GM19240 (cell line): ENCODE measurements around the gene TNK1.
"Not testable (repeated sequence)": the region's sequence is repeated elsewhere in the genome, so short reads cannot be mapped to it uniquely, and the experiment has no call there.

Experiments
- DNase-seq: peaks from one replicate; pipeline ENCODE4 v3.0.0; 2011; ENCODE audit warnings: low spot score; ENCODE audit not compliant: insufficient read length

Gene TNK1

DNA sequence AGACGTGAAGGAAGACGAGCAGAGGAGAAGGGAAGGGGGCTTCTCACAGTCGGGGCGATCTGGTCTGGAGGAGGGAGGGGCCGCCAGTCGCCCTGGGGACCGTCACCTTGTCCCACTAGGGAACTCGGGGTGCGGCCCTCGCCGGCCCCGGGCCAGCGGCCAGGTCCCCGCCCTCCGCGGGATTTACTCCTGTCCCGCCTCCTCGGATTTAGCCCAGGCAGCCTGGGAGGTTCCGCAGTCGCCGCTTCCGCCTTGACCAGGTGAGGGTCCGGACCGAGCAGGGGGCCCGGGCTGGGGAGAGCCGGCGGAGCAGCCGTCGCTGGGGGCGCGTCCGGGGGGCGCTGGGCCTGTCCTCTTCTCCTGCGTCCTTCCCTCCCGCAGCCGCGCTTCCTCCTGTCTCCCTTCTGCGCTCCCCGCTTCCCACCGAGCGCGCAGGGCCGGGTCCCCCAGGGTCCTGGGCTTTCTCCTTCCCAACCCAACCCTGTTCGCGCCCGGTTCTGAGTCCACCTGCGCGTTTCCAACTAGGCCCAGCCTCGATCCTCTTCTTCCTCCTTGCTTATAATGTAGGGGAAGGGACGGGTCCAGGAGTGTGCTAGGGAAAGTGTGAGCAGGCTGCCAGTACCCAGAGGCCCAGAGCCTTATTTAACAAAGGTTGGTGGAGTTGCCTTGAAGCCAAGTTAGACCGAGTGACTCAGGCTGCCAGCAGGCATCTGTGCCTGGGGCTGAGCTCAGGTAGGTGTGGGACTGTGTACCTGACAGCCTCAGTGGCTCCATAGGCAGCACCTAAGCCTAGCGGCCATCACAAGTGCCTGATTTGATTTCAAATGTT is at the start of gene TNK1:
TSS of gene TNK1 (plus strand) at position 235 of the 829 bp plus-strand sequence. CDS start 1,838 bp downstream, outside the sequence.
- DNase-seq, result no peak

DNA sequence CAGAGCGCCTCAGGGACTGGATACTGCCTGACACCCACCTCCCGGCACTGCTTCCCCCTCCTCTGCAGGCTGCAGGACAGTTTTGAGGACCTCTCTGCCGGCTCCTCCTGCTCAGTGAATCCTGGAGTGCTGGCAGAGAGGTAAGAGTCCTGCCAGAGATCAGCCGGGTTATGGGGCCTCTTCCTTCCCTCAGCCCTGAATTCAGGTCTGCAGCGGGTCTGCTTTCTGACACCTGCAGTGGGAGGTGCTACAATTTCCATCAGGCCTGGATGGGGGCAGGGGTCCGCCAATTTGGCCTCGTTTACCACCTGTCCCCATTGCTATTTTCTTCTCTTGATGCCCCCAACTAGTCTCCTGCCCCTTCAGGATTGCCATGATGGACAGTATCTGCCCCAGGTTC is 48.8 kb upstream of the TNK1 start:
- DNase-seq, result no peak

DNA sequence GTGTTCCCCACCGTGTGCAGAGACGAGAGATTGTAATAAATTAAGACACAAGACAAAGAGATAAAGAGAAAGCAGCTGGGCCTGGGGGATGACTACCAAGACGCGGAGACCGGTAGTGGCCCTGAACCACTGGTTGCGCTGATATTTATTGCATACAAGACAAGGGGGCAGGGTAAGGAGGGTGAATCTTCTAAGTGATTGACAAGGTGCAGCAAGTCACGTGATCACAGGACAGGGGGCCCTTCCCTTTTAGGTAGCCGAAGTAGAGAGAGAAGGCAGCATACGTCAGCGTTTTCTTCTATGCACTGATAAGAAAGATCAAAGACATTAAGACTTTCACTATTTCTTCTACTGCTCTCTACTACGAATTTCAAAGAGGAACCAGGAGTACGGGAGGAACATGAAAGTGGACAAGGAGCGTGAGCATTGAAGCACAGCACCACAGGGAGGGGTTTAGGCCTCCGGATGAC is 48.3 kb upstream of the TNK1 start:
- not testable (repeated sequence) for DNase-seq

DNA sequence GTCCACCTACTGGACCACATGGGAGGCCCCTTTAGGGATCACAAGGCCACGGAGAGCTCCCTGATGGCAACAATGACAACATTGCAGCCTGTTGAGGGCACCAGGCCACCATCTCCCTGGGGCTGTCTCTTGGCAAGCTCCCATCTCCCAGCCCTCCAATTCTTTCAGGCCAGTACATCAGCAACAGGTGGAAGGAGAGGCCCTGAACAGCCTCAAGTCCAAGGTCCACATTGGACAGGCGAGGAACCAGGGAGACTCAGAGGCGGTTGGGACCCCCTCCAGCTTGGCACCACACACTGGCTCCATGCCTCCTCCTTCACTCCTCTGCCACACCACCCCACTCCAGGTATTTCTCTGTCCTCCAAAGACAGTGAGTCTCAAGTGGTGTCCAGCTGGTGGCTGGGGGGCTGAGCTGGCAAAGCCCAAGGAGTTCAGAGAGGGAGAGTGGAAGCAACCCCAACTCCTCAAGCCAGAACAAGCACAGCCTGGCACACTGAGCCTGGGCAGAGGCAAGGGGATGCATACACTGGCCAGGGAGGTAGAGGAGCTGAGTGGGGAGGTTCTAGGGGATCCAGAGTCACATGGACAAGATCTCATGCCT is 45.9 kb upstream of the TNK1 start:
- DNase-seq, result no peak

DNA sequence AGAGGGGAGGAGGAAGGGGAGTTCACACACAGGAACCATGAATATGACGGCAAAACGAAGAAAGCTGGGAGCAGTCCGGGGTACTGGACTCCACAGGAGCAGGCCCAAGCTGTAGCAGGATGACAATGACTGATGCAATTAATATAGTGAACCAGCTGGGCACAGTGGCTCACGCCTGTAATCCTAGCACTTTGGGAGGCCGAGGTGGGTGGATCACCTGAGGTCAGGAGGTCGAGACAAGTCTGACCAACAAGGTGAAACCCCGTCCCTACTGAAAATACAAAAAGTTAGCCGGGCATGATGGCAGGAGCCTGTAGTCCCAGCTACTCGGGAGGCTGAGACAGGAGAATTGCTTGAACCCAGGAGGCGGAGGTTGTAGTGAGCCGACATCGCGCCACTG is 45.1 kb upstream of the TNK1 start:
- DNase-seq, result not testable (repeated sequence)

DNA sequence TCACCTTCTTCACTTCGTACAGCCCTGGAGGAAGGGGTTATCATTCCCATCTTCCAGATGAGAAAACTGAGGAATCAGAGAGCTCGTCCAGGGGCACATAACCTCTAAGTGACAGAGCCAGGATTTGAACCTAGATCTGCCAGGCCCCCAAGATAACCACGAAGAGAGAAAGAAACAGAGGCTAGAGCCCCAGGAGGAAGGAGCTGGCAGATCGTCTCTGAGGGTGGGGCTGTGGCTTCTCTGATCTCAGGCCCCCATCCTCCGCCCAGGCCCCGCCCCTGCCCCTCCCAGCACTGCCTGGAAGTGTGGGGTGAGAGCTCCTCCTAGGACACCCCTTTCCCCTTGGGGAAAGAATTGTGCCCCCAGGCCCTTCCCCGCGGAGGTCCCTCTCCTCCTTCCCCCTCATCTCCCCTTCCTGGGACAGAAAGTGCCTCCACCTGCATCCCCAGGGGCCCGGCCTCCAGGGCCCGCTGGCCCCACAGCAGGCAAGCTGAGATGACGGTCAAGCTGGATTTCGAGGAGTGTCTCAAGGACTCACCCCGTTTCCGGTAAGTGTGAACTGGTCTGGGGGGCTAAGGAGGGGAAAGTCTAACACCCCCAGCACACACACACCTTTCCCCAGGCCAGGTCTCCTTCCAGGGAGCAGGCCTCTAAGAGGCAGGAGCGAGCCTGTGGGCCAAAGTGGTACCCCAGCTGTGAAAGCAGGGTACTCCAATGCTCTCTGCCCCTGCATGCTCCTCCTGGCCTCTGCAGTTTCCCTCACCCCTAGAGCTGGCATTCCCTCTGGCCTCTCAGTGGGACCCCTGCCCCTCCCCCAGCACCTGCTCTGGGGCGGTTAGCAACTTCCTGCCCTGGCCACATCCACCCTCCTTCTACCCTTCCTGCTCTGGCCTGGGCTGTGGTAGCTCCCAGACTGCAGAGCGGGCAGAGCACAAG is 44.4 kb upstream of the TNK1 start, which contains the start of gene ACAP1:
TSS of gene ACAP1 (plus strand) at position 290 of the 936 bp plus-strand sequence. CDS start at position 496, 206 bp downstream.
- DNase-seq, result peak; percentile 63

DNA sequence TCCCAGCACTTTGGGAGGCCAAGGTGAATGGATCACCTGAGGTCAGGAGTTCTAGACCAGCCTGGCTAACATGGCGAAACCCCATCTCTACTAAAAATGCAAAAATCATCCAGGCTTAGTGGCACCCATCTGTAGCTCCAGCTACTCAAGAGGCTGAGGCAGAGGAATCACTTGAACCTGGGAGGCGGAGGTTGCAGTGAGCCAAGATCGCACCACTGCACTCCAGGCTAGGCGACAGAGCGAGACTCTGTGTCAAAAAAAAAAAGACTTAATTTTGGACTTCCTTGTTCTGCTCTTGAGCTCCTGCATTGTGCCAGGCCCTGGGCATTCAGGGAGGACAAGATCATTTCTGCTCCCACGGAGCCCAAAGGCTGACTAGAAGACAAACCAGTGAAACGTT is 43.3 kb upstream of the TNK1 start:
- DNase-seq, result not testable (repeated sequence)

DNA sequence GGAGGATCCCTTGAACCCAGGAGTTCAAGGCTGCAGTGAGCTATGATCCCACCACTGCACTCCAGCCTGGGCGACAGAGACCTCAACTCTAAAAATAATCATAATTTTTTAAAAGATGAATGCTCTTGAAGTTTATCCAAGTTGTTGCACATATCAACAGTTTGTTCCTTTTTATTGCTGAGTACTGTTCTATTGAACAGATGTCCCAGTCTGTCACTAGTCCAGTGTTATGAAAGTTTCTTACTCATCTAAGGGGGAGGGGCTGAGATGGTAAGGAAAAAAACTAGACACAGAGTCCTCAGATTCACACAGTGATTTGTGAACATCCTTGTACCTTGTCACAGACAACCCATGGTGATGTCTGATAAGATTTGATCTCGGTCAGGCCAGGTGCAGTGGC is 40.7 kb upstream of the TNK1 start:
- no peak for DNase-seq

DNA sequence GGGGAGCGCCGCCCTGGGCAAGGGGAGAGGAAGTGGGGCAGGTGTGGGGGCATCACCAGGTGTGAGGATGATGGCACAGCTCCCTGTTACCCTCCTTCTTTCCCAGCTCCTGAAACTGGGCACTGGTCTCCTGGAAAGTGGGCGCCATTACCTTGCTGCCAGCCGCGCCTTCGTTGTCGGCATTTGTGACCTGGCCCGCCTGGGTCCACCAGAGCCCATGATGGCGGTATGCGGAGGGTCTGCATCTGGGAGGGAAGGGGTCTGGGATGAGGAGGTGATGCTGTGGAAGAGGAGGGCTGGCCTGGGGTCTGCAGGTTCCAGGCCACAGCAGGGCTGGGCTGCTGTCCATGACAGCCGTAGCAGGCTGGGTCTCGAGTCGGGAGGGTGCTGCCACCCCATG is 39.0 kb upstream of the TNK1 start:
- DNase-seq, result no peak

DNA sequence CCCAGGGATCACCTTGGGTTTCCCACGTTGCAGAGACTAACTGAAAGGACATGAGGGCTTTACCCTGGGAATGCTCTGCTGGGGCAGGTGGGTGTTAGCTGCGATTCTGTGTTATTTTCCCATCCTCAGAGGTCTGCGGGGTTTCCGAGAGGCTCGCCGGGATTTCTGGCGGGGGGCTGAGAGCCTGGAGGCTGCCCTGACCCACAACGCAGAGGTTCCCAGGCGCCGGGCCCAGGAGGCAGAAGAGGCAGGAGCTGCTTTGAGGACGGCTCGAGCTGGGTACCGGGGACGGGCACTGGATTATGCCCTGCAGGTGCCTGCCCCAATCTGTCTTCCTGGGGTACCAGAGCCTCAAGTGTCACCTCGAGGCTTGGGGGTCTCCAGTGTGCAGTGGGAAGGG is 37.6 kb upstream of the TNK1 start:
- DNase-seq, result no peak

DNA sequence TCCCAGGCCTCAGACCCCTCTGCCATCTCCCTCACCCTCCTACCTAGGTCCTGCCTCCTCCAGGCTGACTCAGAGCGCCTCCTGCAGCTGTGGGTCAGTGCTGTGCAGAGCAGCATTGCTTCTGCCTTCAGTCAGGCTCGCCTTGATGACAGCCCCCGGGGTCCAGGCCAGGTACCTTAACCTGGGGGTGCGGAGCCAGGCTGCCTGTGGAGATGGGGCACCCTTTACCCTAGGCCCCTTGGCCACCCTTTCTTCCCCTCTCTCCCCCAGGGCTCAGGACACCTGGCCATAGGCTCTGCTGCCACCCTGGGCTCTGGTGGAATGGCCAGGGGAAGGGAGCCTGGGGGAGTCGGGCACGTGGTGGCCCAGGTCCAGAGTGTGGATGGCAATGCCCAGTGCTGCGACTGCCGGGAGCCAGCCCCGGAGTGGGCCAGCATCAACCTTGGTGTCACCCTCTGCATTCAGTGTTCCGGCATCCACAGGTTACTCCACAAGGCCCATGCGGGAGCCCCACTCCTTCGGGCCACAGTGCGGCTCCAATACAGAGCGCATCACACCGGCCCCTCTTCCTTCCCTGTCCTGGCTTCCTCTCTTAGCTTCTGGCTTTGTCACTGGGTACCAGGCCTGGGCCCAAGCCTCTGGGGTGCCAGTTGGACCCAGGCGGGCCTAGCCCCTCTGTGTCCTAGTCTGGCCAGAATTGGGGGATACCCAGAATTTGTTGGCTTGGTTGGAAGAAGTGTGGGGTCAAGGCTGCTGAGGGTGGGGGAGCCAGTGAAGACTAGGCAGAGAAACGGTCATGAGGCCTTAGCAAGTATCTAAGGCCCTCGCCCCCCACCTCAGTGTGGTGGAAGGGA is 33.9 kb upstream of the TNK1 start:
- no peak for DNase-seq

DNA sequence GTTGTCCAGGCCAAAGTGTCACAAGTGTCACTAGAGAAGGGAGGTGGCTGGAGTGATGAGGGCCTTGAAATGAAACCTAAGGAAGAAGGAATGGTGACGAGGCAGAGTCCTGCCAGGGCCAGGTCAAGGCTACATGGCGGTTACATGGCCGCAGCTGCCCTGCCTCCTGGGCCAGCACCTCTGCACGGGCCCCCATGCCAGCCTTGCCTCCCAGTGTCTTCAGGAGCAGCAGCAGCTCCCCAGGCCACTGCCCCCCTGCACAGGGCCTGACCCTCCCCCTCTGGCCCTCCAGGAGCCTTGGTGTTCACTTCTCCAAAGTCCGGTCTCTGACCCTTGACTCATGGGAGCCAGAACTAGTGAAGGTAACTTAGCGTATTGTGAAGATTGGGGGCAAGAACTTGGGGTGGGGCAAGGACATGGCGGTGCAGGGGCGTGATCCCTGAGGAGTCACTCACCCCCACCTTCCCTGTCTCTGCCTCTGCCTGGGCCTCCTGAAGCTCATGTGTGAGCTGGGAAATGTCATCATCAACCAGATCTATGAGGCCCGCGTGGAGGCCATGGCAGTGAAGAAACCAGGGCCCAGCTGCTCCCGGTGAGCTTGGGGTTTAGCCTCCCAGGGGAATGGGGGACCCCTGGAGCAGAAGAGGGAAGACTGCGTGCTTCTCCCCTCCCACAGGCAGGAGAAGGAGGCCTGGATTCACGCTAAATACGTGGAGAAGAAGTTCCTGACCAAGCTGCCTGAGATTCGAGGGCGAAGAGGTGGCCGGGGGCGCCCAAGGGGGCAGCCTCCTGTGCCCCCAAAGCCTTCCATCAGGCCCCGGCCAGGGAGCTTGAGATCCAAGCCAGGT is 33.0 kb upstream of the TNK1 start:
- DNase-seq, result no peak

DNA sequence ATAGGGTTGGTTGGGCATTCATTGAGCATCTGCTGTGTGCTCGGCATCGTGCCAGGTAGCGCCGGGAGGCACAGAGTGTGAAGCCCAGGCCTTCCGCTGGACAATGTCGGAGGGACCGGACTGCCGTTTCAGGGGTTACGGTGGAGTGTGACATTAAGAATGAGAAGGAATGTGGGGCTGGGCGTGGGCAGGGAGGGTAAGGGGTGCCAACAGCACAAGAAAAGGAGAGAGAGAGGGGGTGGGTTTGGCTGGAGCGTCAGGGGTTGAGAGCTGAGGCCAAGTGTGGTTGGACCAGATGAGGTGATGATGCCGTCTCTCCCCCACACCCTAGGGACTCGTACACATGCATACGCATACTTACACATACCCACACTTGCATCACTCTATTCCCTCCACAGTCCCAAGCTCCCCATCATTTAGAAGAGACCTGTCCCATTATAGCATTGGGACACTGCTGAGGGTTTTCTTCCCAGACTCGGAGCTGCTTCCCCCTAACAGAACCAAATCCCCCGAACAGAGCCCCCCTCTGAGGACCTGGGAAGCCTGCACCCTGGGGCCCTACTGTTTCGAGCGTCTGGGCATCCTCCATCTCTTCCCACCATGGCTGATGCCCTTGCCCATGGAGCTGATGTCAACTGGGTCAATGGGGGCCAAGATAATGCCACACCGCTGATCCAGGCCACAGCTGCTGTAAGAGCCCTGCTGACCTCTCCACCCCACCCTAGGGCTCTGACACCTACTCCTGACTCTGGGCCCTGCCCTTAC is 32.2 kb upstream of the TNK1 start:
- no peak for DNase-seq

DNA sequence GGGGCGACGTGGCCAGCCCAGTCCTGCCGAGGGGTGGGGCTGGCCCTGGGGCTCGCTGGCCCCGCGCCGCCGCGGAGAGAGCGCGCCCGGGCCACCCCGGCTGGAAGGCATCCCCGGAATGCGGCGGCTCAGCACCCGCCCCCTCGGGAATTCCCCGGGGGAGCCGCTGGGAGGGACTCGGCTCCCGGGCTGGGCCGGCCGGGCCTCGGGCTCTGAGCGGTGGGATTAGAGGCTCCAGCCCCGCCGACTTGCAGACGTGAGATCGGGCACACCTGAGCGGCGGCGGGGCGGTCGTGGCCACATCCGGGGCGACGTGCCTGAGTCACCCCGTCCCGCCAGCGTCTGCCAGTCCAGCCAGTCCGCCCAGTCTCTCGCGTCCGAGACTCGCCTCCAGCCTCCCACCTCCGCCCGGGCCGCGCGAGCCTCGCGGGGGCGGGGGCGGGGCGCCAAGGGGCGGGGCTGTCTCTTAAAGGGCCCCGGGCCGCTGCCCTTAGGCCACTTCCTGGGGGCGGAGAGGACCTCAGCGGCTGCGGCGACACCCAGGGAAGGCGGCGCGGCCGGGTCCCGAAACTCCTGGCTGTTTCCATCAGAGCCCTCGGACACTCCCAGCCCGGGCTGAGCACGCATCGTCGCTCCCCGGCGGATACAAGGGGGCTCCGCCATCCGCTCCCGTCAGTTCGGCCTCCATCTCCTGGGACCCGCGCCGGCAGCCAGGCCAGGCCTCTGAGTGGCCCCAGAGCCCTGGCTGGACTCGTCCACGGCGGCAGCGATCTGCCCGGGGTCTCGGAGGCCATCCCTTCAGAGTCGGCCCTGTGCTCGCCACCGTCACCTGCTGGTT is 29.0 kb upstream of the TNK1 start, which contains the start of gene KCTD11:
TSS of gene KCTD11 (plus strand) at position 498 of the 838 bp plus-strand sequence.
- DNase-seq, result peak; percentile 89

DNA sequence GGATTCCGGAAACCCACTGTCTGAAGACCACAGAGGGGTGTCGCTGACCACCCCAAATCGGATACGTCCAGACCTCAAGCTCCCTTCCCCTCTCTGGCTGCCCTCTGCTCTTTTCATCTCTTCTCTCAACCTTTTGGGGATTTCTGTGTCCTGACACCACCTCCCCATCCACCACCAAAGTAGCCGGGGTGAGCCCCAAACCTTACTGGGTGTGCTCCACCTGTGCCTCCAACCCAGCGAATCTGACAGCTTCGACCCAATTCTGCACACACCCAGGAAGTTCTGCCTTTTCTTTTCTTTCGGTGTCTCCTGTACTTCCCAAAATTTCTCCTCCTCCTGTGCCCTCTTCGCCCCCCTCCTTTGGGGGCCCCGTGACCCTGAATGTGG is 28.4 kb upstream of the TNK1 start:
- no peak for DNase-seq

DNA sequence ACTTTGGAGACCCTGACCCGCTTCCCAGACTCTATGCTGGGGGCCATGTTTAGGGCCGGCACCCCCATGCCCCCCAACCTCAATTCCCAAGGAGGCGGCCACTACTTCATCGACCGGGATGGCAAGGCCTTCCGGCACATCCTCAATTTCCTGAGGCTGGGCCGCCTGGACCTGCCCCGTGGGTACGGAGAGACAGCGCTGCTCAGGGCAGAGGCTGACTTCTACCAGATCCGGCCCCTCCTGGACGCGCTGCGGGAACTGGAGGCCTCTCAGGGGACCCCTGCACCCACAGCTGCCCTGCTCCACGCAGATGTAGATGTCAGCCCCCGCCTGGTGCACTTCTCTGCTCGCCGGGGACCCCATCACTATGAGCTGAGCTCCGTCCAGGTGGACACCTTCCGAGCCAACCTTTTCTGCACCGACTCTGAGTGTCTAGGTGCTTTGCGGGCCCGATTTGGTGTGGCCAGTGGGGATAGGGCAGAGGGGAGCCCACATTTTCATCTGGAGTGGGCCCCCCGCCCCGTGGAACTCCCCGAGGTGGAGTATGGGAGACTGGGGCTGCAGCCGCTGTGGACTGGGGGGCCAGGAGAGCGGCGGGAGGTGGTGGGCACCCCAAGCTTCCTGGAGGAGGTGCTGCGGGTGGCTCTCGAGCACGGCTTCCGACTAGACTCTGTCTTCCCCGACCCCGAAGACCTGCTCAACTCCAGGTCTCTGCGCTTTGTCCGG is 27.8 kb upstream of the TNK1 start:
- no peak for DNase-seq

DNA sequence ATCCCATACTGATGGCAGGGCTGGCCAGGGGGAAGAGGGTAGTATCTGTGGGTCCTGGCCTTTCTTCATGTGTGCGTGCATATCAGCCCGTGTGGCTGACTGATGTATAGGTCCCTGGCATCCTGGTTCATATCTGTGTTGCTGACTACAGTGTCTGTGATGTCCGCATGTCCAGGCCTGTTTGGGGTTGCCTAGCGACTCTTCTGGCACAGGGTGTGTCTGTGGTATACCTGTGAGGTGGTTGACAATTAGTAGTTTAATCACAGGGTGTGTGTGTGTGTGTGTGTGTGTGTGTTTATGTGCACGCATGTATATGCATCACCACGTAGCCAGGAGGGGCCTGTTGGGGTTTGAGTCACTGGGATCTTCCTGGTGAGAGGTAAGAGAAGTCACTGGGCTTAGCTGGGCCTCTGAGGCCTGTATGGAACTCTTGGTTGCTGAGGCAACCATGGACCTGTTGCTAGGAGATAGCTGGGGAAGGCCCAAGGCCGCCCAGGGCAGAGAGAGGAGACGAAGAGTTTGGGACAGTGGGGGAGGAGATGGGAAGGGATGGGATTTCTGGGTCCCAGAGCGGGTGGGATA is 26.5 kb upstream of the TNK1 start:
- DNase-seq, result no peak
